ENCODE measurements around the gene GINM1. TPM values are rescaled to one million over a fixed set of nuclear protein-coding genes. Genes with fewer than 3 reads are reported as not detected.

GINM1 gene
- total RNA-seq, 1 experiment from 2014 or later = 28.2 TPM

- in situ Hi-C loops (cut with HindIII; ENCODE audit: low sequenced_read_pairs) = no loop called here
- no peak for DNase-seq (ENCODE audit: low spot score)
These were observed 15.2 kb downstream of the GINM1 start for GRCh38 chr6:149581349-149581748.

GRCh38 chr6:149586149-149586548 lies 20.0 kb downstream of the GINM1 start:
- no peak for DNase-seq (ENCODE audit: low spot score)
- in situ Hi-C loops (cut with HindIII; ENCODE audit: low sequenced_read_pairs) = no loop called here

- in situ Hi-C loops (cut with HindIII; ENCODE audit: low sequenced_read_pairs) = no loop called here
- no peak for DNase-seq (ENCODE audit: low spot score)
These were observed 26.8 kb downstream of the GINM1 start for GRCh38 chr6:149592983-149593382.

- in situ Hi-C loops (cut with HindIII; ENCODE audit: low sequenced_read_pairs) = no loop called here
- DNase-seq (ENCODE audit: low spot score) = no peak
These were observed 27.2 kb downstream of the GINM1 start for GRCh38 chr6:149593408-149593807.

GRCh38 chr6:149600508-149600907 lies 34.3 kb downstream of the GINM1 start:
- in situ Hi-C loops (cut with HindIII; ENCODE audit: low sequenced_read_pairs) = no loop called here
- DNase-seq (ENCODE audit: low spot score) = no peak

DNA sequence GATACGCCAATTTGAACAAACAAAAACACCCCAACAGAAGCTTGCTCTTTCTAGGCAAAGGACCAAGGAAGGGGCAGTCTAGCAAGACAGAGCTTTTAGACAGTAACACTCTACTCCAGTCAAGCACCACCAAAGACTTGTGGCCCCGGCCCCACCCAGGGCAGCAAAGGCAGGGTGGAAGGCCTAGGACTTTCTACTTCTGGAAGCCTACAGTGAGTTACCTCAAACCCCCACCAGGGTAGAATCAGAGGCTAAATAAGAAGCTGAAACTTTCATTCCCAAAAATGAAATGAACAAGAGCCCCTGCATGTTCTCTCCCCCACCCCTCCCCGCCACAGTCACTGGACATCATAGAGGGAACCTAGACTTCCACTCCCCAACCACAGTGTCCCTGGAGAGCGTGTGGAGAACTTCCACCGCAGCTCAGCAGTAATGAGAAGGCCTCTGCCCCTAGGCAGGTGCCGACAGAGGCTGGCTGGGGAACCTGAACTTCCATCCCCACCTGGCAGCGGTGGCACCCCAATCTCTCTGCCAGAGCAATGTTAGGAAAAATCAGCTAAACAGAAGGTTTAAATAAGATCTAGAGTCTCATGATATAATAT lies 42.3 kb downstream of the GINM1 start:
- in situ Hi-C loops (cut with HindIII; ENCODE audit: low sequenced_read_pairs) = no loop called here
- DNase-seq (ENCODE audit: low spot score) = no peak

GRCh38 chr6:149614337-149614736 lies 48.2 kb downstream of the GINM1 start:
- in situ Hi-C loops (cut with HindIII; ENCODE audit: low sequenced_read_pairs) = no loop called here

GRCh38 chr6:149615805-149616204 lies 49.6 kb downstream of the GINM1 start:
- no peak for DNase-seq (ENCODE audit: low spot score)
- in situ Hi-C loops (cut with HindIII; ENCODE audit: low sequenced_read_pairs) = no loop called here

More at GRCh38 chr6:149614337-149614736, 48.2 kb downstream of the GINM1 start:
- no peak for DNase-seq (ENCODE audit: low spot score)

DNA sequence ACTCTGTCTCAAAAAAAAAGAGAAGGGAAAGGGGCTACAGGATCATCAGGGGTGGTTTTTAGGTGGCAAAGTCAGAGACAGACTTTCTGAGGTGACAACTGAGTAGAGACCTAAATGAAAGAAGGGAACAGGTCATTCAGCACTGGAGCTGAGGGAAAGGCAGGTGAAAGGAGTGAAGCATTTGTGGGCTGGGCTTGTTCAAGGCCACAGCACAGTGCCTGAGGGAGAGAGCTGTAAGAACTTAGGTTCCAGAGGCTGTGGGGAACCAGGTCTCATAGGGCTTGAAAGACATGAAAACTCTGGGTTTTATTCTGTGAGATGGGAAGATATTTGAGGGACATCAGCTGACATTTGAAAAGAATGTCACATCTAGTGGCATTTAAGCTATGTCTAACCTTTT lies 61.5 kb downstream of the GINM1 start:
- DNase-seq (ENCODE audit: low spot score) = no peak
- in situ Hi-C loops (cut with HindIII; ENCODE audit: low sequenced_read_pairs) = no loop called here

DNA sequence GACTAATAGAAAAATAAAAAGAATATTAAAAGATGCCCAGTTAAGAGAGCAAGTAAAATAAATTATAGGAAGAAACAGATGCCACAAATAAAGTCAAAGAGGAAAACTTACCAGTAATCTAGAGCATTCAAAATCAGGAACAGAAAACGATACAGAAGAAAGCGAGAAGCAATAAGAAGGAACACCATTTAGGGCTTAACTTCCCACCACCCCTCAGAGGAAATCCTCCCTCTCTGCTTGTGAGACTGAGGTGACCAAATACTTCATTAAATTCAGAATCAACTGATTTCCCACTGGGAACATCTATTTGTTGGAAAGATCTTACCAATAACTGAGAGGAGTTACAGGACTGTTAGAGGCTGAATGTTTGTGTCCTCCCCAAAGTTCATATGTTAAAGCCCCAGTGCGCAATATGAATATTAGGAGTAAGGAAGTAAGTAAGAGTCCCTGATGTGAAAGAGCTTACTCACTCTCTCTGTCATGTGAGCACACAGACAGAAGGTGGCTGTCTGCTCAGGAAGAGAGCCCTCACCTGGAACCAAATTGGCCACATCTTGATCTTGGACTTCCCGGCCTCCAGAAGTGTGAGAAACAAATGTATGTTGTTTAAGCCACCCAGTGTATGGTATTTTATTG lies 62.8 kb downstream of the GINM1 start:
- in situ Hi-C loops (cut with HindIII; ENCODE audit: low sequenced_read_pairs) = no loop called here

DNA sequence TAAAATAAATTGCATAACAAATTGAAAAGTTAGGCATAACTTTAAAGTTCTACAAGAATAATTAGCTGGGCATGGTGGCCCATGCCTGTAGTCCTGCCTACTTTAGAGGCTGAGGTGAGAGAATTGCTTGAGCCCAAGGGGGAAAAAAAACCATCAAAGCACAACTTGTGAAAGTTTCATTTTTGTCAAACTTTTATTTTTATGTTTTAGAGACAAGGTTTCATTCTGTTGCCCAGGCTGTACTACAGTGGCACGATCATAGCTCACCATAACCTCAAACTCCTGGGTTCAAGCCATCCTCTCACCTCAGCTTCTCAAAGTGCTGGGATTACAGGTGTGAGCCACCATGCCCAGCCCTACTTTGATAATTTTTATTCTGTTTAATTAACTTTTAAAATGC lies 68.1 kb downstream of the GINM1 start:
- no peak for DNase-seq (ENCODE audit: low spot score)
- in situ Hi-C loops (cut with HindIII; ENCODE audit: low sequenced_read_pairs) = no loop called here

More for the DNA sequence above, 62.8 kb downstream of the GINM1 start:
- DNase-seq (ENCODE audit: low spot score) = no peak

GRCh38 chr6:149636124-149636523 lies 69.9 kb downstream of the GINM1 start:
- no peak for DNase-seq (ENCODE audit: low spot score)
- in situ Hi-C loops (cut with HindIII; ENCODE audit: low sequenced_read_pairs) = no loop called here

Other genes starting within 250 kb of the GINM1 start
- 38.0 and 52.0 TPM in 2 replicates for gene TAB2, start 248.7 kb upstream of the GINM1 start, total RNA-seq (2014; rRNA removed; shearing (Covaris generic))
- not detected in 2 replicates for gene SUMO4, start 166.1 kb upstream of the GINM1 start, total RNA-seq (2014; rRNA removed; shearing (Covaris generic))
- gene ZC3H12D, start 81.4 kb upstream of the GINM1 start, total RNA-seq (2014; rRNA removed; shearing (Covaris generic)) = not detected in 2 replicates
- 29.8 and 55.0 TPM in 2 replicates for gene PPIL4, start 20.3 kb upstream of the GINM1 start, total RNA-seq (2014; rRNA removed; shearing (Covaris generic))
- 12.7 and 23.8 TPM in 2 replicates for gene KATNA1, start 82.3 kb downstream of the GINM1 start, total RNA-seq (2014; rRNA removed; shearing (Covaris generic))
- gene LATS1, start 151.7 kb downstream of the GINM1 start, total RNA-seq (2014; rRNA removed; shearing (Covaris generic)) = 4.7 and 8.6 TPM in 2 replicates
- gene NUP43, start 180.2 kb downstream of the GINM1 start, total RNA-seq (2014; rRNA removed; shearing (Covaris generic)) = 30.5 and 33.8 TPM in 2 replicates
- 188 and 195 TPM in 2 replicates for gene PCMT1, start 183.4 kb downstream of the GINM1 start, total RNA-seq (2014; rRNA removed; shearing (Covaris generic))